ENCODE results near the gene KMT2E.

The KMT2E gene

GRCh38 chr7:105131033-105131656 lies 117.1 kb downstream of the KMT2E start:
- no peak for DNase-seq

- DNase-seq: no peak
These were observed 117.9 kb downstream of the KMT2E start for GRCh38 chr7:105131890-105132289.

- no peak for DNase-seq
These were observed 118.3 kb downstream of the KMT2E start for GRCh38 chr7:105132335-105132734.

GRCh38 chr7:105132835-105133234 lies 118.8 kb downstream of the KMT2E start:
- no peak for DNase-seq

GRCh38 chr7:105133358-105133757 lies 119.4 kb downstream of the KMT2E start:
- no peak for DNase-seq

- DNase-seq: no peak
These were observed 120.1 kb downstream of the KMT2E start for GRCh38 chr7:105133986-105134655.

GRCh38 chr7:105136221-105136620 lies 122.2 kb downstream of the KMT2E start:
- DNase-seq: no peak

GRCh38 chr7:105137898-105138297 lies 123.9 kb downstream of the KMT2E start:
- DNase-seq: no peak

GRCh38 chr7:105139381-105139780 lies 125.4 kb downstream of the KMT2E start:
- DNase-seq: no peak

GRCh38 chr7:105141068-105141467 lies 127.1 kb downstream of the KMT2E start:
- DNase-seq: no peak

GRCh38 chr7:105149827-105150226 lies 135.8 kb downstream of the KMT2E start:
- DNase-seq: no peak

- DNase-seq: no peak
These were observed 137.1 kb downstream of the KMT2E start for GRCh38 chr7:105151152-105151551.

GRCh38 chr7:105153531-105153930 lies 139.5 kb downstream of the KMT2E start:
- DNase-seq: no peak

GRCh38 chr7:105154084-105154483 lies 140.1 kb downstream of the KMT2E start:
- DNase-seq: no peak

- DNase-seq: no peak
These were observed 142.7 kb downstream of the KMT2E start for GRCh38 chr7:105156731-105157130.

GRCh38 chr7:105157278-105157677 lies 143.3 kb downstream of the KMT2E start:
- no peak for DNase-seq

- DNase-seq: no peak
These were observed 147.4 kb downstream of the KMT2E start for GRCh38 chr7:105161366-105161765.

All from stimulated activated CD4-positive, alpha-beta T cell treated with anti-CD3 and anti-CD28 coated beads, Interleukin-4, amount 100 ng/mL, for 24 hours (primary cell).